MCF 10A (cell line): ENCODE results near the gene MOB3A. TPM values are rescaled to one million over a fixed set of nuclear protein-coding genes. Genes with fewer than 3 reads are reported as not detected.

Experiments
- BruUV-seq: library from RNA; stranded (reverse); fragments of 400-500 nt; replicated peaks from 2 replicates; lab custom pipeline; 2021; lab: Mats Ljungman, UMichigan
- CTCF ChIA-PET: fragments of 300-600 bp; sonication (Branson Sonifier 250); formaldehyde crosslinking; extraction: SDS; loops from one replicate; lab custom pipeline; 2021; ENCODE audit warnings: antibody characterized with exemption, inconsistent platforms; lab: Yijun Ruan, JAX
- POLR2A ChIA-PET: fragments of 300-600, 350-650 bp; sonication (Branson Sonifier 250); formaldehyde crosslinking; extraction: SDS; loops from one replicate; lab custom pipeline; 2020; ENCODE audit warnings: antibody characterized with exemption, inconsistent platforms; lab: Yijun Ruan, JAX
- DNase-seq: peaks from one replicate; pipeline ENCODE4 v3.0.0-alpha.2; 2018; ENCODE audit not compliant: unreplicated experiment
- H3K27ac Mint-ChIP-seq: one replicate; pipeline ENCODE4 v1.8.0; 2022; ENCODE audit warnings: mild to moderate bottlenecking, low read depth, mixed read lengths; ENCODE audit not compliant: unreplicated experiment
- H3K27me3 Mint-ChIP-seq: one replicate; pipeline ENCODE4 v1.8.0; 2022; ENCODE audit warnings: mixed read lengths; ENCODE audit not compliant: insufficient read depth, unreplicated experiment
- H3K36me3 Mint-ChIP-seq: one replicate; pipeline ENCODE4 v1.8.0; 2022; ENCODE audit warnings: mild to moderate bottlenecking, moderate library complexity, mixed read lengths; ENCODE audit not compliant: insufficient read depth, unreplicated experiment
- H3K4me1 Mint-ChIP-seq: one replicate; pipeline ENCODE4 v1.8.0; 2022; ENCODE audit warnings: mixed read lengths; ENCODE audit not compliant: insufficient read depth, unreplicated experiment
- H3K4me3 Mint-ChIP-seq: one replicate; pipeline ENCODE4 v1.8.0; 2022; ENCODE audit warnings: mild to moderate bottlenecking, moderate library complexity, mixed read lengths; ENCODE audit not compliant: unreplicated experiment
- H3K9me3 Mint-ChIP-seq: one replicate; pipeline ENCODE4 v1.8.0; 2022; ENCODE audit warnings: mixed read lengths; ENCODE audit not compliant: unreplicated experiment
- intact Hi-C: fragments of 100-400 bp; cut with micrococcal nuclease; formaldehyde crosslinking; loops from 2 replicates; pipeline ENCODE4 v1.14.1; 2022
- total RNA-seq: library from RNA; stranded (reverse); gene quantifications from 2 replicates; pipeline ENCODE4 v1.2.3, GENCODE V29; 2022
- TF ChIP-seq, protein P1 (sequence below): fragments of 200-600 bp; IDR thresholded peaks from one replicate; pipeline ENCODE4 v1.8.0; 2022; ENCODE audit warnings: antibody characterized with exemption, mild to moderate bottlenecking; ENCODE audit not compliant: unreplicated experiment

The MOB3A gene
- total RNA-seq, 1 experiment from 2014 or later, result 40.9 TPM

DNA sequence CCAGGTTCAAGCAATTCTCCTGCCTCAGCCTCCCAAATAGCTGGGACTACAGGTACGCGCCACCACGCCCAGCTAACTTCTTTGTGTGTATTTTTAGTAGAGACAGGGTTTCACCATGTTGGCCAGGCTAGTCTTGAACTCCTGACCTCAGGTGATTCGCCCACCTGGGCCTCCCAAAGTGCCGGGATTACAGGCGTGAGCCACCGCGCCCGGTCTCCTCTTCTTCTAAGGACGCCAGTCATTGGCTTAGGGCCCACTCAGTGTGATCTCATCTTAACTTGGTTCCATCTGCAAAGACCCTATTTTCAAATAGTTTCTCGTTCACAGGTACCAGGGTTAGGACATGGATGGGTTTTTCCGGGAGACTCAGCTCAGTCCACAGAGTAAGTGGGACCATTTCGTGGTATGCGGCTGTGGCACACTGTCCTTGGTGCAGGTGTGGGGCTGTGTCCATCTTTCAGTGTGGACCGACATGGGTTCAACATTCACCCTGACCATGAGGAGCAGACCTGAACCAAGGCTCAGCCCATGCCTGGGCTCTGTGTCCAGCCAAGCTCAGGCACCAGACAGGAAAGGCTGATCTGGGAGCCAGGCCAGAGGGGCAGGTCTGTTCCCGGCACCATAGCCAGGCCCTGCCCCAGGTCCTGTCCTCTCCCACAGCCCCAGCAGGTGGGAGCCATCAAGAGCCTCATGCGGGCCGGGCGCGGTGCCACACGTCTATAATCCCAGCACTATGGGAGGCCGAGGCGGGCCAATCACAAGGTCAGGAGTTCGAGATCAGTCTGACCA lies 42.3 kb downstream of the MOB3A start:
- Mint-ChIP-seq H3K36me3 (peaks cover 21% of the 10 kb centered on the region), H3K9me3 (no peaks in the 10 kb centered on the region), H3K27ac (peak overlapping the region; percentile 91), H3K4me3 (no peak overlapping the region), H3K4me1 (peaks cover 14% of the 10 kb centered on the region), H3K27me3 (no peaks in the 10 kb centered on the region)
- peak; percentile 85 for DNase-seq
- POLR2A ChIA-PET, result interaction anchor here (3.0 to 4.5 kb wide), 2 partner anchors 12 to 22 kb away, joined by 27 read pairs; no protein-coding TSS in a partner anchor
- CTCF ChIA-PET, result interaction anchor here (1.2 kb wide), 1 partner anchor 35 kb away, joined by 5 read pairs; no protein-coding TSS in a partner anchor
- no TSS peak for BruUV-seq
- intact Hi-C loops, result no loop called here
- TF ChIP-seq, protein P1, sequence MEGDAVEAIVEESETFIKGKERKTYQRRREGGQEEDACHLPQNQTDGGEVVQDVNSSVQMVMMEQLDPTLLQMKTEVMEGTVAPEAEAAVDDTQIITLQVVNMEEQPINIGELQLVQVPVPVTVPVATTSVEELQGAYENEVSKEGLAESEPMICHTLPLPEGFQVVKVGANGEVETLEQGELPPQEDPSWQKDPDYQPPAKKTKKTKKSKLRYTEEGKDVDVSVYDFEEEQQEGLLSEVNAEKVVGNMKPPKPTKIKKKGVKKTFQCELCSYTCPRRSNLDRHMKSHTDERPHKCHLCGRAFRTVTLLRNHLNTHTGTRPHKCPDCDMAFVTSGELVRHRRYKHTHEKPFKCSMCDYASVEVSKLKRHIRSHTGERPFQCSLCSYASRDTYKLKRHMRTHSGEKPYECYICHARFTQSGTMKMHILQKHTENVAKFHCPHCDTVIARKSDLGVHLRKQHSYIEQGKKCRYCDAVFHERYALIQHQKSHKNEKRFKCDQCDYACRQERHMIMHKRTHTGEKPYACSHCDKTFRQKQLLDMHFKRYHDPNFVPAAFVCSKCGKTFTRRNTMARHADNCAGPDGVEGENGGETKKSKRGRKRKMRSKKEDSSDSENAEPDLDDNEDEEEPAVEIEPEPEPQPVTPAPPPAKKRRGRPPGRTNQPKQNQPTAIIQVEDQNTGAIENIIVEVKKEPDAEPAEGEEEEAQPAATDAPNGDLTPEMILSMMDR, result no peak

DNA sequence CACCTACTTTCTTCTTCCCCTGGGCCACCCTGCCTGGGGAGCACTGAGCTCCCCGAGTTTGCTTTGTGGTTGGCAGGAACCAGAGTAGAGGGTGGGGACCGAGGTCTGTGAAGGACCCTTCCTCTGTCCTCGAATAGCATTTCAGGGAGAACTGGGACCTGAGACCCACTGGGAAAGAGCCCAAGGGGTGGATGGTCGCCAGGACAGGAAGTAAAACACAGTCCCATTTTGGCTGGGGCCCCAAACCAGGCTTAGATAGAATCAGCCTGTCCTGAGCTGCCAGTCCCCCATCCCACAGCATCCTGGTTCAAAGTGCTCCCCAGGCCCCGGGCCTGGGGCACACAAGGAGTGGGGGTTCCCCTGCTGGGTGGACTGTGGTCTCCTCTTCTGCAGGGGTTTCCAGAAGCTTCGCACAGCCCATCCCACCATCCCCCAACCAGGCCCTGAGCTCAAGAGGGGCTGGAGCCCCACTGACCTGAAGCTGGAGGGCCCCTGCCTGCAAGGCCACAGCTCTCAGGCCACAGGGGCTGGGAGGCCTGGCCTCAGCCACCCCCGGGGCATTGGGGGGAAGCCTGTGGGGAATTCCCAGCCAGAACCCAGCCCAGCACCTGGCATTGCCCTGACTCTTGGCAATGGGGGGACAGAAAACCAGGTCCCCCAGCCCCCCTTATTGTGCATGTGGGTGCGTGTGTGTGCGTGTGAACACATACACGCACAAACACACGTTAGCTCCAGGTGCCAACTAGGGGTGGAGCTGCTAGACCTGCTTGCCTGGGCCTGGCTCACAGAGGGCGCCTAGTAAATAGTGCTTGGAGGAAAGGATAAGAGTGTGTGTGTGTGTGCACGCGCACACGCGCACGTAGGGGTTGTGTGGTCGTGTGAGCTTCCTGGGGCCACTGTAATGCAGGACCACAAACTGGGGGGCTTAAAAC lies 44.1 kb downstream of the MOB3A start:
- H3K27ac Mint-ChIP-seq, result peak overlapping the region; percentile 81
- DNase-seq, result no peak
- peaks cover 22% of the 10 kb centered on the region for H3K4me1 Mint-ChIP-seq
- intact Hi-C loops, result no loop called here
- peaks cover 25% of the 10 kb centered on the region for H3K36me3 Mint-ChIP-seq
- POLR2A ChIA-PET, result interaction anchor here (0.8 to 4.5 kb wide), 10 partner anchors 9 to 196 kb away, joined by 3 to 27 read pairs (median 4); no protein-coding TSS in a partner anchor
- BruUV-seq, result no TSS peak
- no peaks in the 10 kb centered on the region for H3K27me3 Mint-ChIP-seq
- TF ChIP-seq, protein P1, result no peak
- no peaks in the 10 kb centered on the region for H3K9me3 Mint-ChIP-seq
- CTCF ChIA-PET, result interaction anchor here (0.6 to 0.9 kb wide), 4 partner anchors 32 to 1468 kb away, joined by 3 to 5 read pairs (median 3); no protein-coding TSS in a partner anchor
- peak overlapping the region; percentile 92 for H3K4me3 Mint-ChIP-seq

DNA sequence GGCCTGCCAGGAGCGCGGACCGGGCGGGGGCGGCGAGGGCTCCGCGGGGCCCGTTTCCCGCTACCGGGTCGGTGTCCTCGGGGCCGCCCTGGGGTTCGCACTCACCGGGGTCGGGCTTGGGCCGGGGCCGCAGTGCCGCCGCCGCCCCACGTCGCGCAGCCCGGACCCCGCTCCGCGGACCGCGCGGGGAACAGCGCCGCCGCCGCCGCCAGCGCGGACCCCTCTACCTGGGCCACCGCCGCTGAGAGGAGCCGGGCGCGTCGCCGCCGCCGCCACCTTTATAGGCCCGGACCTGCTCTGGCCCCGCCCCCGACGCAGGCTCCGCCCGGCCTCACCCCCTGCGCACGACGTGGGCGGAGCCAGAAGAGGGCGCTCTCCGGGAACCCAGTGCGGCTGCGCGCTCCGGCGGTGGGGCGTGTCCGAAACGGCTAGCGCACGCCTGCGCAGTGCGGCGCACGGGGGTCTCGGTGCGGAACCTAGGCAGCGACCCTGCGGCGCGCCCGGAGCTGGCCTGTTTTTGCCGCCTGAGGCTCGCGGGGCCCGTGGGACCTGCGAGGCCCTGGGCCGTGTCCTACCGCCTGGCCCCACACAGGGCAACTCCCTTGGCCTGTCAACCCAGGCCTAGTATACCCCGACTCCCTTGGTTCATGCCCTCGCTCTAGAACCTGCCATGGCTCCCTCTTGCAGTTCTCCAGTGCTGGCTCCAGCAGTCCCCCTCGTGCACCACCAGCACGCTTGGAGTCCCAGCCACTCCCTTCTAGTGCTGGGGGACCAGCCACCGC lies 44.9 kb downstream of the MOB3A start, which contains the start of gene MKNK2:
TSS of gene MKNK2 (minus strand) at position 254 of the 782 bp plus-strand sequence. CDS start 393 bp downstream, outside the sequence.
- Mint-ChIP-seq H3K27me3 (no peaks in the 10 kb centered on the region), H3K9me3 (no peaks in the 10 kb centered on the region), H3K27ac (peak within 1 kb of the TSS; percentile 81), H3K4me1 (peaks cover 22% of the 10 kb centered on the region), H3K36me3 (peaks cover 30% of the 10 kb centered on the region), H3K4me3 (peak within 1 kb of the TSS; percentile 92)
- intact Hi-C loops, result no loop called here
- BruUV-seq, result no TSS peak
- CTCF ChIA-PET, result interaction anchor here (0.6 kb wide), 2 partner anchors 31 to 1469 kb away, joined by 3 to 5 read pairs; no protein-coding TSS in a partner anchor
- DNase-seq, result peak; percentile 90
- POLR2A ChIA-PET, result interaction anchor here (0.8 to 4.5 kb wide), 9 partner anchors 9 to 196 kb away, joined by 3 to 27 read pairs (median 4); no protein-coding TSS in a partner anchor
- TF ChIP-seq, protein P1, result peak; percentile 22
